K562 (cell line): ENCODE measurements around the gene PHTF2.

Experiments used
- CBX5 ChIP-seq: IDR thresholded peaks from 2 replicates; pipeline ENCODE4 v1.6.1; 2014; ENCODE audit warnings: low read depth, borderline replicate concordance
- CREB1 ChIP-seq, 2 experiments: sonication (generic) in 1 of 2; formaldehyde crosslinking in 1 of 2; IDR thresholded peaks; 2 replicates each; pipeline versions ENCODE4 v1.6.1 to v1.8.0; 2012 to 2022; ENCODE audit warnings: inconsistent platforms in 1 of 2, mild to moderate bottlenecking in 1 of 2, missing genetic modification reagents in 1 of 2, moderate library complexity in 1 of 2
- CTCF ChIP-seq, 3 experiments: IDR thresholded peaks in 2 of 3; conservative IDR thresholded peaks in 1 of 3; 2 replicates each; pipeline ENCODE4 v1.5.1; 2011 to 2012; ENCODE audit warnings: low read length in 3 of 3, mild to moderate bottlenecking in 3 of 3, control low read depth in 2 of 3, improper control_type of control experiment in 1 of 3, inconsistent platforms in 1 of 3, low read depth in 1 of 3, mixed read lengths in 1 of 3, moderate library complexity in 1 of 3; ENCODE audit not compliant: insufficient read depth in 2 of 3
- EP300 ChIP-seq: IDR thresholded peaks from 2 replicates; pipeline ENCODE4 v1.6.1; 2012; ENCODE audit warnings: low read length, improper control_type of control experiment
- EZH2 ChIP-seq: IDR thresholded peaks from 2 replicates; pipeline ENCODE4 v1.6.1; 2012; ENCODE audit warnings: low read depth, mild to moderate bottlenecking, inconsistent platforms, low read length, borderline replicate concordance
- FOXA1 ChIP-seq: fragments of 450-650 bp; IDR thresholded peaks from 2 replicates; pipeline ENCODE4 v1.6.1; 2016; ENCODE audit warnings: mild to moderate bottlenecking, borderline replicate concordance
- GABPB1 ChIP-seq: sonication (generic); formaldehyde crosslinking; IDR thresholded peaks from 2 replicates; pipeline ENCODE4 v1.8.0; 2022; ENCODE audit warnings: mild to moderate bottlenecking, missing genetic modification reagents
- JUN ChIP-seq, 2 experiments: sonication (generic) in 1 of 2; formaldehyde crosslinking in 1 of 2; IDR thresholded peaks; 2 replicates each; pipeline versions ENCODE4 v1.6.1 to v1.8.0; 2012 to 2022; ENCODE audit warnings: borderline replicate concordance in 2 of 2, mild to moderate bottlenecking in 2 of 2, improper control_type of control experiment in 1 of 2, low read depth in 1 of 2, low read length in 1 of 2, missing genetic modification reagents in 1 of 2
- MEIS2 ChIP-seq: fragments of 450-650 bp; IDR thresholded peaks from 2 replicates; pipeline ENCODE4 v1.6.1; 2014; ENCODE audit warnings: mild to moderate bottlenecking; ENCODE audit not compliant: partially characterized antibody
- PHF8 ChIP-seq: fragments of 200-600 bp; sonication (generic); IDR thresholded peaks from 2 replicates; pipeline ENCODE4 v1.6.1; 2012; ENCODE audit warnings: mixed run types, mild to moderate bottlenecking, inconsistent platforms, low read length, moderate library complexity, borderline replicate concordance
- POLR2G ChIP-seq: fragments of 200-400 bp; formaldehyde crosslinking; IDR thresholded peaks from 2 replicates; pipeline ENCODE4 v1.6.1; 2017; ENCODE audit warnings: low read depth, mild to moderate bottlenecking, antibody characterized with exemption, low read length, moderate library complexity
- RB1 ChIP-seq: fragments of 450-650 bp; IDR thresholded peaks from 2 replicates; pipeline ENCODE4 v1.6.1; 2017; ENCODE audit warnings: low read depth, mild to moderate bottlenecking
- TBL1XR1 ChIP-seq, 2 experiments: IDR thresholded peaks; 2 replicates each; pipeline ENCODE4 v1.6.1; 2012; ENCODE audit warnings: improper control_type of control experiment in 2 of 2, low read length in 2 of 2, mild to moderate bottlenecking in 1 of 2
- ZNF121 ChIP-seq: sonication (generic); formaldehyde crosslinking; conservative IDR thresholded peaks from 2 replicates; pipeline ENCODE4 v1.8.0; 2022; ENCODE audit warnings: missing genetic modification reagents

- no peak for TF ChIP-seq EZH2
- no peak for TF ChIP-seq POLR2G
- TF ChIP-seq ZNF121 (CRISPR knock-in tag): peak; percentile 61
- TF ChIP-seq GABPB1: no peak
- TF ChIP-seq PHF8: no peak
- TF ChIP-seq EP300: no peak
- TF ChIP-seq CBX5: no peak
- no peak for TF ChIP-seq CREB1 (IDR thresholded peaks at IDR 0.05)
- TF ChIP-seq CREB1 (CRISPR knock-in tag; IDR thresholded peaks at IDR 0.05): no peak
- no peak for TF ChIP-seq RB1
- no peak for TF ChIP-seq CTCF (IDR thresholded peaks at IDR 0.05 in 2 of 3, conservative IDR thresholded peaks at IDR 0.05 in 1 of 3; ENCODE audit: insufficient read depth in 2 of 3, low read depth in 1 of 3, low read length in 3 of 3)
- no peak for TF ChIP-seq JUN (IDR thresholded peaks at IDR 0.05; ENCODE audit: borderline replicate concordance, low read depth, low read length)
- TF ChIP-seq JUN (CRISPR knock-in tag; IDR thresholded peaks at IDR 0.05; ENCODE audit: borderline replicate concordance): no peak
- no peak for TF ChIP-seq MEIS2
- TF ChIP-seq TBL1XR1 (IDR thresholded peaks at IDR 0.05; ENCODE audit: low read length in 2 of 2): no peak
- TF ChIP-seq FOXA1: no peak
These were observed 11.8 kb upstream of the PHTF2 start for GRCh38 chr7:77786741-77787140.
